H1 (cell line): ENCODE results near the gene LLPH. TPM values are rescaled to one million over a fixed set of nuclear protein-coding genes. Genes with fewer than 3 reads are reported as not detected.

ENCODE experiments used
- CHD2 ChIP-seq: IDR thresholded peaks from 2 replicates; pipeline ENCODE4 v1.6.1; 2012; ENCODE audit warnings: low read length, improper control_type of control experiment
- FOSL1 ChIP-seq: IDR thresholded peaks from 2 replicates; pipeline ENCODE4 v1.6.1; 2011; ENCODE audit warnings: mild to moderate bottlenecking, low read depth, low read length, moderate library complexity; ENCODE audit not compliant: insufficient read depth
- GTF2F1 ChIP-seq: IDR thresholded peaks from 2 replicates; pipeline ENCODE4 v1.6.1; 2012; ENCODE audit warnings: low read depth, low read length, improper control_type of control experiment, borderline replicate concordance
- HDAC6 ChIP-seq: IDR thresholded peaks from one replicate; pipeline ENCODE4 v1.7.1; 2012; ENCODE audit warnings: low read depth, mild to moderate bottlenecking, inconsistent platforms, low read length, moderate library complexity
- NRF1 ChIP-seq: IDR thresholded peaks from 2 replicates; pipeline ENCODE4 v1.6.1; 2011; ENCODE audit warnings: mild to moderate bottlenecking, low read depth, low read length, improper control_type of control experiment
- RAD21 ChIP-seq, 2 experiments: IDR thresholded peaks in 1 of 2; conservative IDR thresholded peaks in 1 of 2; 2 replicates each; pipeline ENCODE4 v1.6.1; 2011; ENCODE audit warnings: low read depth in 2 of 2, low read length in 2 of 2, improper control_type of control experiment in 1 of 2, inconsistent platforms in 1 of 2, mild to moderate bottlenecking in 1 of 2, moderate library complexity in 1 of 2
- SP1 ChIP-seq: IDR thresholded peaks from 2 replicates; pipeline ENCODE4 v1.6.1; 2011; ENCODE audit warnings: low read depth, low read length
- SP4 ChIP-seq: IDR thresholded peaks from 2 replicates; pipeline ENCODE4 v1.6.1; 2012; ENCODE audit warnings: low read length, inconsistent platforms
- TBP ChIP-seq: IDR thresholded peaks from 2 replicates; pipeline ENCODE4 v1.6.1; 2011; ENCODE audit warnings: low read depth, low read length, improper control_type of control experiment
- TEAD4 ChIP-seq: IDR thresholded peaks from 2 replicates; pipeline ENCODE4 v1.6.1; 2012; ENCODE audit warnings: low read depth, low read length, inconsistent platforms, mixed read lengths
- YY1 ChIP-seq: IDR thresholded peaks from 2 replicates; pipeline ENCODE4 v1.6.1; 2011; ENCODE audit warnings: low read depth, mild to moderate bottlenecking, low read length
- polyA plus RNA-seq, 7 experiments: library from polyadenylated mRNA; depleted of rRNA in 3 of 7; stranded (reverse) in 5 of 7; unstranded in 2 of 7; fragments of >200 nt in 5 of 7; fragments of 200-250 nt in 2 of 7; gene quantifications; 1 replicate in 5 of 7; 2 replicates in 1 of 7; 4 replicates in 1 of 7; pipeline versions ENCODE4 v1.2.1 to v1.2.3, GENCODE V29; 2011 to 2013; ENCODE audit warnings: missing spikeins in 2 of 7, mixed read lengths in 2 of 7
- total RNA-seq: library from RNA; stranded (reverse); fragmentation: NEBNext Ultra II Directional; extraction: Animal tissue kit (Norgen Biotek cat#: 25700); gene quantifications from 2 replicates; pipeline ENCODE4 v1.2.1, GENCODE V29; 2021
- TF ChIP-seq, protein P1 (sequence below), 3 experiments: IDR thresholded peaks; 1 replicate in 2 of 3; 2 replicates in 1 of 3; pipeline versions ENCODE4 v1.5.1 to v1.6.1; 2011; ENCODE audit warnings: low read length in 3 of 3, mild to moderate bottlenecking in 3 of 3, inconsistent platforms in 2 of 3, low read depth in 1 of 3, moderate library complexity in 1 of 3; ENCODE audit not compliant: insufficient read depth in 1 of 3; ENCODE audit errors: control extremely low read depth in 1 of 3

Gene LLPH
- total and polyA plus RNA-seq, 2 of the 8 experiments (the other 6 are each of a cell fraction or from before 2014, with no cell fraction given): 2.3 to 31.3 TPM

DNA sequence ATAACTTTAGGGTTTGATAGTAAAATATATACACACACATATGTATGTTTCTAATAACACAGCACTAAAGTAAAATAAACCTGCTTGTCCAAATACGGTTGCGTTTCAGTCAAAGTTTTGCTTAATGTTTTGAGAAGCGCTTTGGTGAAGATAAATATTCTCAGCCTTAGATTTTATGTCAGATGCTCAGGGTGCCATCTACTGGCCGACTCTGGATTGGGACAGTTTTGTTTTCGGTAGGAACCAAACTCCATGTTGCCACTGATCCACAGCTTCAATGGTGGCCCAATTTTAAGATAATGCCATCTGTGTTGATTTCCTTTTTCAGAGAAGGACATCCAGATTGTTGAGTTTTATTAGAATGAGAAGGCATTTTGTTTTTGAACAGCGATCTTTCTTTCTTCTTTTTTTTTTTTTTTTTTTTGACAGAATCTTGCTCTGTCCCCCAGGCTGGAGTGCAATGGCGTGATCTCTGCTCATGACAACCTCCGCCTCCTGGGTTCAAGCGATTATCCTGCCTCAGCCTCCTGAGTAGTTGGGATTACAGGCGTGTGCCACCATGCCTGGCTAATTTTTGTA, 43.1 kb downstream of the LLPH start (continued):
- TF ChIP-seq RAD21 (IDR thresholded peaks at IDR 0.05 in 1 of 2, conservative IDR thresholded peaks at IDR 0.05 in 1 of 2; ENCODE audit: low read depth in 2 of 2, low read length in 2 of 2) (peak; percentile 89), NRF1 (no peak), HDAC6 (no peak), TBP (no peak), FOSL1 (no peak), SP1 (no peak), SP4 (no peak), YY1 (peak; percentile 62; the same call in 1 of the 2 replicates), GTF2F1 (no peak), TEAD4 (no peak), CHD2 (no peak)
- TF ChIP-seq, protein P1, sequence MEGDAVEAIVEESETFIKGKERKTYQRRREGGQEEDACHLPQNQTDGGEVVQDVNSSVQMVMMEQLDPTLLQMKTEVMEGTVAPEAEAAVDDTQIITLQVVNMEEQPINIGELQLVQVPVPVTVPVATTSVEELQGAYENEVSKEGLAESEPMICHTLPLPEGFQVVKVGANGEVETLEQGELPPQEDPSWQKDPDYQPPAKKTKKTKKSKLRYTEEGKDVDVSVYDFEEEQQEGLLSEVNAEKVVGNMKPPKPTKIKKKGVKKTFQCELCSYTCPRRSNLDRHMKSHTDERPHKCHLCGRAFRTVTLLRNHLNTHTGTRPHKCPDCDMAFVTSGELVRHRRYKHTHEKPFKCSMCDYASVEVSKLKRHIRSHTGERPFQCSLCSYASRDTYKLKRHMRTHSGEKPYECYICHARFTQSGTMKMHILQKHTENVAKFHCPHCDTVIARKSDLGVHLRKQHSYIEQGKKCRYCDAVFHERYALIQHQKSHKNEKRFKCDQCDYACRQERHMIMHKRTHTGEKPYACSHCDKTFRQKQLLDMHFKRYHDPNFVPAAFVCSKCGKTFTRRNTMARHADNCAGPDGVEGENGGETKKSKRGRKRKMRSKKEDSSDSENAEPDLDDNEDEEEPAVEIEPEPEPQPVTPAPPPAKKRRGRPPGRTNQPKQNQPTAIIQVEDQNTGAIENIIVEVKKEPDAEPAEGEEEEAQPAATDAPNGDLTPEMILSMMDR (IDR thresholded peaks at IDR 0.05; ENCODE audit: control extremely low read depth in 1 of 3, insufficient read depth in 1 of 3, low read depth in 1 of 3, low read length in 3 of 3): peak; percentile 45 to 83 (median 61)
